OCI-LY7 (cell line): Measurements from ENCODE around the gene GLIPR1L2.

ENCODE experiments used
- EZH2phosphoT487 ChIP-seq: fragments of 200-600 bp; sonication (generic); IDR thresholded peaks from 2 replicates; pipeline ENCODE4 v1.6.1; 2018; ENCODE audit warnings: low read depth, borderline replicate concordance, mild to moderate bottlenecking, mixed run types, antibody characterized with exemption, low read length, moderate library complexity, mixed read lengths
- TF ChIP-seq, protein P1 (sequence below): fragments of 200-600 bp; sonication (generic); conservative IDR thresholded peaks from 2 replicates; pipeline ENCODE4 v1.5.1; 2014; ENCODE audit warnings: mild to moderate bottlenecking, antibody characterized with exemption, low read length, moderate library complexity, mixed read lengths

- TF ChIP-seq, protein P1, sequence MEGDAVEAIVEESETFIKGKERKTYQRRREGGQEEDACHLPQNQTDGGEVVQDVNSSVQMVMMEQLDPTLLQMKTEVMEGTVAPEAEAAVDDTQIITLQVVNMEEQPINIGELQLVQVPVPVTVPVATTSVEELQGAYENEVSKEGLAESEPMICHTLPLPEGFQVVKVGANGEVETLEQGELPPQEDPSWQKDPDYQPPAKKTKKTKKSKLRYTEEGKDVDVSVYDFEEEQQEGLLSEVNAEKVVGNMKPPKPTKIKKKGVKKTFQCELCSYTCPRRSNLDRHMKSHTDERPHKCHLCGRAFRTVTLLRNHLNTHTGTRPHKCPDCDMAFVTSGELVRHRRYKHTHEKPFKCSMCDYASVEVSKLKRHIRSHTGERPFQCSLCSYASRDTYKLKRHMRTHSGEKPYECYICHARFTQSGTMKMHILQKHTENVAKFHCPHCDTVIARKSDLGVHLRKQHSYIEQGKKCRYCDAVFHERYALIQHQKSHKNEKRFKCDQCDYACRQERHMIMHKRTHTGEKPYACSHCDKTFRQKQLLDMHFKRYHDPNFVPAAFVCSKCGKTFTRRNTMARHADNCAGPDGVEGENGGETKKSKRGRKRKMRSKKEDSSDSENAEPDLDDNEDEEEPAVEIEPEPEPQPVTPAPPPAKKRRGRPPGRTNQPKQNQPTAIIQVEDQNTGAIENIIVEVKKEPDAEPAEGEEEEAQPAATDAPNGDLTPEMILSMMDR: no peak
- no peak for TF ChIP-seq EZH2phosphoT487
Measured at GRCh38 chr12:75438059-75438754, 47.3 kb downstream of the GLIPR1L2 start.
